ENCODE results near the gene TMEM50A.
"Not testable (repeated sequence)": the region's sequence is repeated elsewhere in the genome, so short reads cannot be mapped to it uniquely, and the experiment has no call there.

DNA sequence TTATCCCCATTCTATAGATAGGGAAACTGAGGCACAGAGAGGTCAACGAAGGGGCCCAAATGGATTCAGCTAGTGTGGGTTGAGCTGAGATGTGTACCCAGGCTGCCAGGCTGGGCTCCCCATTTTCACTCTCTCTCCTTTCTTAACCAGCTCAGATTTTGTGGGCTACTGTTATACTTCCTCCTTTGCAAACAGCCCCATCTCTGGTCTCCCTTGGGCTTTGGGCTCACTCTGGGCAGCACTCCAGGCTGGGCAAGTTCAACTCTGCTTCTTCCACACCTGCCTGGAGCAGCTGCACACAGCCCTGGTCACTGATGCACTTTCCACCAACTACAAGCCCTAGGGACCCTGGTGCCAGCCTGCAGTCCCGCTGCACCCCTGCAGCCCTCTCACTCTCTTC, 59.9 kb downstream of the TMEM50A start:
- not testable (repeated sequence) for TF ChIP-seq POLR2A (IDR thresholded peaks at IDR 0.05; ENCODE audit: low read depth, low read length); POLR2AphosphoS5 (IDR thresholded peaks at IDR 0.05; ENCODE audit: low read depth, low read length); TAF1 (IDR thresholded peaks at IDR 0.05; ENCODE audit: borderline replicate concordance, low read depth, low read length)

Data from GM12892 (cell line).